K562 (cell line): Measurements from ENCODE around the gene CUL9. TPM values are rescaled to one million over a fixed set of nuclear protein-coding genes. Genes with fewer than 3 reads are reported as not detected.

Source experiments
- ATAC-seq: fragments of 200-7000 bp; cut with Tn5 transposase; 3 replicates; pipeline ENCODE4 v1.9.1; 2020; ENCODE audit warnings: moderate library complexity
- BruUV-seq: library from RNA; stranded (reverse); fragments of 400-500 nt; replicated peaks from 2 replicates; lab custom pipeline; 2021; lab: Mats Ljungman, UMichigan
- CTCF ChIA-PET: fragments of 300-600 bp; formaldehyde crosslinking; extraction: SDS; loops from one replicate; lab custom pipeline; 2021; ENCODE audit warnings: low intra/inter-chr PET ratio; lab: Yijun Ruan, JAX
- POLR2A ChIA-PET: fragments of 300-600, 350-650 bp; sonication (Branson Sonifier 250); formaldehyde crosslinking; extraction: SDS; loops from one replicate; lab custom pipeline; 2021; ENCODE audit warnings: antibody characterized with exemption, inconsistent platforms; lab: Yijun Ruan, JAX
- DNase-seq, 4 experiments: peaks; one replicate each; pipeline versions ENCODE4 v3.0.0 to v3.0.0-alpha.2; 2011 to 2018; ENCODE audit warnings: low spot score in 3 of 4, mixed read lengths in 3 of 4; ENCODE audit errors: extremely low read depth in 1 of 4
- FAIRE-seq: peaks from 2 replicates; lab custom pipeline; 2011; peaks lifted over from hg19 to GRCh38; lab: Jason Lieb, UNC
- H2AFZ ChIP-seq: 2 replicates; pipeline ENCODE4 v1.6.0; 2011; ENCODE audit warnings: low read depth, low read length, control low read depth, inconsistent platforms
- H3K27ac ChIP-seq: fragments of 200-600 bp; 3 replicates; pipeline ENCODE4 v1.8.0; 2011; ENCODE audit warnings: low read depth, mild to moderate bottlenecking, control low read depth, inconsistent platforms, low read length, moderate library complexity, mixed read lengths; ENCODE audit errors: extremely low read depth
- H3K27me3 ChIP-seq, 2 experiments: fragments of 300-600 bp in 1 of 2; 2 replicates in 1 of 2; 3 replicates in 1 of 2; pipeline versions ENCODE4 v1.6.0 to v1.8.0; 2011; ENCODE audit warnings: inconsistent platforms in 2 of 2, low read length in 2 of 2, mild to moderate bottlenecking in 1 of 2, mixed read lengths in 1 of 2, moderate library complexity in 1 of 2; ENCODE audit not compliant: control insufficient read depth in 2 of 2, insufficient read depth in 2 of 2
- H3K36me3 ChIP-seq: fragments of 300-600 bp; 3 replicates; pipeline ENCODE4 v1.8.0; 2011; ENCODE audit warnings: mild to moderate bottlenecking, low read length, inconsistent platforms; ENCODE audit not compliant: control insufficient read depth, insufficient read depth
- H3K4me1 ChIP-seq, 2 experiments: fragments of 200-600 bp in 1 of 2; replicated peaks in 1 of 2; 2 replicates in 1 of 2; 3 replicates in 1 of 2; pipeline versions ENCODE4 v1.5.1 to v1.8.0; 2011; ENCODE audit warnings: inconsistent platforms in 2 of 2, low read length in 2 of 2, mild to moderate bottlenecking in 1 of 2, mixed read lengths in 1 of 2, moderate library complexity in 1 of 2; ENCODE audit not compliant: control insufficient read depth in 2 of 2, insufficient read depth in 2 of 2
- H3K4me2 ChIP-seq: 2 replicates; pipeline ENCODE4 v1.6.1; 2011; ENCODE audit warnings: low read length, control low read depth, inconsistent platforms, mixed read lengths; ENCODE audit not compliant: insufficient read depth
- H3K4me3 ChIP-seq: fragments of 200-600 bp; sonication (generic), shearing (Covaris generic); 2 replicates; pipeline ENCODE4 v1.5.1; 2016; ENCODE audit warnings: control low read depth, inconsistent platforms
- H3K79me2 ChIP-seq: fragments of 200-600 bp; 3 replicates; pipeline ENCODE4 v1.8.0; 2011; ENCODE audit warnings: low read length, inconsistent platforms; ENCODE audit not compliant: control insufficient read depth, insufficient read depth
- H3K9ac ChIP-seq, 2 experiments: 2 replicates each; pipeline versions ENCODE4 v1.6.0 to v1.6.1; 2011; ENCODE audit warnings: low read depth in 2 of 2, low read length in 2 of 2, control low read depth in 1 of 2, inconsistent platforms in 1 of 2, mild to moderate bottlenecking in 1 of 2, mixed read lengths in 1 of 2; ENCODE audit not compliant: insufficient read depth in 1 of 2
- H3K9me1 ChIP-seq: one replicate; pipeline ENCODE4 v1.6.0; 2011; ENCODE audit warnings: inconsistent platforms, mild to moderate bottlenecking, low read length, moderate library complexity; ENCODE audit not compliant: control insufficient read depth, insufficient read depth
- H3K9me3 ChIP-seq: replicated peaks from 2 replicates; pipeline ENCODE4 v1.5.1; 2011; ENCODE audit warnings: low read depth, low read length, inconsistent platforms; ENCODE audit not compliant: control insufficient read depth, insufficient read depth
- H4K20me1 ChIP-seq: replicated peaks from 2 replicates; pipeline ENCODE4 v1.6.1; 2011; ENCODE audit warnings: low read length, inconsistent platforms, mixed read lengths; ENCODE audit not compliant: control insufficient read depth, insufficient read depth
- GABPB2 ChIP-seq: fragments of 250-450 bp; sonication (Bioruptor Pico); conservative IDR thresholded peaks from 2 replicates; pipeline ENCODE4 v1.5.1; 2021; ENCODE audit warnings: mild to moderate bottlenecking
- MECOM ChIP-seq: fragments of 250-450 bp; sonication (Bioruptor Pico); IDR thresholded peaks from 2 replicates; pipeline ENCODE4 v1.8.0; 2022; ENCODE audit warnings: inconsistent platforms
- NR2C2 ChIP-seq, 2 experiments: fragments of 200-800 bp in 1 of 2; sonication (Bioruptor generic) in 1 of 2; sonication (generic) in 1 of 2; formaldehyde crosslinking in 1 of 2; IDR thresholded peaks; 2 replicates each; pipeline versions ENCODE4 v1.6.1 to v1.8.0; 2016 to 2022; ENCODE audit warnings: mild to moderate bottlenecking in 1 of 2, missing compliant biosample characterization in 1 of 2, missing genetic modification characterization in 1 of 2, missing genetic modification reagents in 1 of 2
- in situ Hi-C: fragments of 300-500 bp; cut with MboI; formaldehyde crosslinking; loops from 4 replicates; pipeline ENCODE4 v1.15.0; 2018; ENCODE audit warnings: inconsistent platforms, mixed read lengths
- intact Hi-C: fragments of 100-400 bp; cut with micrococcal nuclease; formaldehyde crosslinking; loops from 2 replicates; pipeline ENCODE4 v1.14.2; 2022
- polyA plus RNA-seq, 8 experiments: library from polyadenylated mRNA; depleted of rRNA in 4 of 8; stranded (reverse) in 5 of 8; unstranded in 3 of 8; fragments of >200 nt; fragmentation: Nextera tagmentation in 2 of 8; fragmentation: Illumina TruSeq in 1 of 8; extraction: Ambion mirVana in 2 of 8; extraction: Trizol in 1 of 8; gene quantifications; 2 replicates each; pipeline versions ENCODE4 v1.2.1 to v1.2.3, GENCODE V29; 2011 to 2014; ENCODE audit warnings: inconsistent platforms in 1 of 8, missing spikeins in 1 of 8
- total RNA-seq, 7 experiments: library from RNA; depleted of rRNA in 6 of 7; stranded (reverse); fragments of >200 nt in 6 of 7; fragmentation: Illumina TruSeq in 2 of 7; extraction: Trizol in 2 of 7; gene quantifications; 2 replicates each; pipeline versions ENCODE4 v1.2.1 to v1.2.3, GENCODE V29; 2011 to 2021; ENCODE audit warnings: low replicate concordance in 1 of 7
- TF ChIP-seq, protein P1 (sequence below): fragments of 450-650 bp; IDR thresholded peaks from 2 replicates; pipeline ENCODE4 v1.6.1; 2016; ENCODE audit warnings: missing biosample characterization, missing genetic modification characterization
- TF ChIP-seq, protein P2 (sequence below): fragments of 250-450 bp; sonication (Bioruptor Pico); IDR thresholded peaks from 2 replicates; pipeline ENCODE4 v1.4.0; 2020
- TF ChIP-seq, protein P3 (sequence below): sonication (generic); formaldehyde crosslinking; IDR thresholded peaks from 2 replicates; pipeline ENCODE4 v1.8.0; 2022; ENCODE audit warnings: mild to moderate bottlenecking, low read depth, missing genetic modification reagents

The CUL9 gene
- total and polyA plus RNA-seq, 9 of the 15 experiments (the other 6 are each of a cell fraction or from before 2014, with no cell fraction given) = 0.50 to 20.7 (median 6.6) TPM

DNA sequence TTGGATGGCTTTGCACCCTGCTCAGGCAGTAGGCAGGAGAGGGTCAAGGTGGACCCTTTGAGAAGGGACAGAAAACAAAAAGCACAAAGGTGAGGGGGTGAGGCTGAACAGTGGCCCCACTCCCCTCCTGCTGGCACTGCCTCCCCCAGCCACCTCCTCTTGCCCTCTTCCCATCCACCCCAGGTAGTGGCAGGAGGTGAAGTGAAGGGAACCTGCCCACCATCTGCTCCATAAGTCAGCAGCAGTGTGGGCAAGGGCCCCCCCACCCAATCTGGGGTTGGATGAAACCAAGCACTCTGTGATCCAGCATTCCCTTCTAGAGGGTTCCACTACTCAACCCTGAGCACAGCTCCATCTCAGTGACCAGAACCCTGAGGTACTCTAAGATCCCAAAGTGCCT lies 89.9 kb downstream of the CUL9 start:
- intact Hi-C loops (no loop called here), in situ Hi-C loops (loop anchor here (5.0 kb wide), 1 partner anchor 60 kb away; no protein-coding TSS in a partner anchor)
- Histone ChIP-seq H3K36me3 (no peaks in the 10 kb centered on the region), H3K4me3 (no peak overlapping the region), H3K4me1 (peaks cover 27 to 54% of the 10 kb centered on the region in 2 experiments), H3K27ac (no peak overlapping the region), H3K9ac (no peak overlapping the region), H3K79me2 (no peaks in the 10 kb centered on the region), H2AFZ (no peak overlapping the region), H3K9me1 (no peaks in the 10 kb centered on the region), H3K4me2 (no peak overlapping the region), H3K9me3 (no peaks in the 10 kb centered on the region), H4K20me1 (0 out of 2 replicates have a peak, but pooled peaks cover 6% of the 10 kb centered on the region), H3K27me3 (peaks cover 21 to 43% of the 10 kb centered on the region in 2 experiments)
- no TSS peak for BruUV-seq
- FAIRE-seq (no peak), ATAC-seq (no peak), DNase-seq (no peak)
- POLR2A ChIA-PET = interaction anchor here (0.7 to 1.4 kb wide), 3 partner anchors 9 to 239 kb away, joined by 3 to 4 read pairs (median 3); no protein-coding TSS in a partner anchor
- CTCF ChIA-PET = interaction anchor here (0.6 kb wide), 2 partner anchors 100 to 263 kb away, joined by 3 to 4 read pairs; no protein-coding TSS in a partner anchor
- TF ChIP-seq, protein P1, sequence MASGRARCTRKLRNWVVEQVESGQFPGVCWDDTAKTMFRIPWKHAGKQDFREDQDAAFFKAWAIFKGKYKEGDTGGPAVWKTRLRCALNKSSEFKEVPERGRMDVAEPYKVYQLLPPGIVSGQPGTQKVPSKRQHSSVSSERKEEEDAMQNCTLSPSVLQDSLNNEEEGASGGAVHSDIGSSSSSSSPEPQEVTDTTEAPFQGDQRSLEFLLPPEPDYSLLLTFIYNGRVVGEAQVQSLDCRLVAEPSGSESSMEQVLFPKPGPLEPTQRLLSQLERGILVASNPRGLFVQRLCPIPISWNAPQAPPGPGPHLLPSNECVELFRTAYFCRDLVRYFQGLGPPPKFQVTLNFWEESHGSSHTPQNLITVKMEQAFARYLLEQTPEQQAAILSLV (tag) = no peak
- TF ChIP-seq, protein P2, sequence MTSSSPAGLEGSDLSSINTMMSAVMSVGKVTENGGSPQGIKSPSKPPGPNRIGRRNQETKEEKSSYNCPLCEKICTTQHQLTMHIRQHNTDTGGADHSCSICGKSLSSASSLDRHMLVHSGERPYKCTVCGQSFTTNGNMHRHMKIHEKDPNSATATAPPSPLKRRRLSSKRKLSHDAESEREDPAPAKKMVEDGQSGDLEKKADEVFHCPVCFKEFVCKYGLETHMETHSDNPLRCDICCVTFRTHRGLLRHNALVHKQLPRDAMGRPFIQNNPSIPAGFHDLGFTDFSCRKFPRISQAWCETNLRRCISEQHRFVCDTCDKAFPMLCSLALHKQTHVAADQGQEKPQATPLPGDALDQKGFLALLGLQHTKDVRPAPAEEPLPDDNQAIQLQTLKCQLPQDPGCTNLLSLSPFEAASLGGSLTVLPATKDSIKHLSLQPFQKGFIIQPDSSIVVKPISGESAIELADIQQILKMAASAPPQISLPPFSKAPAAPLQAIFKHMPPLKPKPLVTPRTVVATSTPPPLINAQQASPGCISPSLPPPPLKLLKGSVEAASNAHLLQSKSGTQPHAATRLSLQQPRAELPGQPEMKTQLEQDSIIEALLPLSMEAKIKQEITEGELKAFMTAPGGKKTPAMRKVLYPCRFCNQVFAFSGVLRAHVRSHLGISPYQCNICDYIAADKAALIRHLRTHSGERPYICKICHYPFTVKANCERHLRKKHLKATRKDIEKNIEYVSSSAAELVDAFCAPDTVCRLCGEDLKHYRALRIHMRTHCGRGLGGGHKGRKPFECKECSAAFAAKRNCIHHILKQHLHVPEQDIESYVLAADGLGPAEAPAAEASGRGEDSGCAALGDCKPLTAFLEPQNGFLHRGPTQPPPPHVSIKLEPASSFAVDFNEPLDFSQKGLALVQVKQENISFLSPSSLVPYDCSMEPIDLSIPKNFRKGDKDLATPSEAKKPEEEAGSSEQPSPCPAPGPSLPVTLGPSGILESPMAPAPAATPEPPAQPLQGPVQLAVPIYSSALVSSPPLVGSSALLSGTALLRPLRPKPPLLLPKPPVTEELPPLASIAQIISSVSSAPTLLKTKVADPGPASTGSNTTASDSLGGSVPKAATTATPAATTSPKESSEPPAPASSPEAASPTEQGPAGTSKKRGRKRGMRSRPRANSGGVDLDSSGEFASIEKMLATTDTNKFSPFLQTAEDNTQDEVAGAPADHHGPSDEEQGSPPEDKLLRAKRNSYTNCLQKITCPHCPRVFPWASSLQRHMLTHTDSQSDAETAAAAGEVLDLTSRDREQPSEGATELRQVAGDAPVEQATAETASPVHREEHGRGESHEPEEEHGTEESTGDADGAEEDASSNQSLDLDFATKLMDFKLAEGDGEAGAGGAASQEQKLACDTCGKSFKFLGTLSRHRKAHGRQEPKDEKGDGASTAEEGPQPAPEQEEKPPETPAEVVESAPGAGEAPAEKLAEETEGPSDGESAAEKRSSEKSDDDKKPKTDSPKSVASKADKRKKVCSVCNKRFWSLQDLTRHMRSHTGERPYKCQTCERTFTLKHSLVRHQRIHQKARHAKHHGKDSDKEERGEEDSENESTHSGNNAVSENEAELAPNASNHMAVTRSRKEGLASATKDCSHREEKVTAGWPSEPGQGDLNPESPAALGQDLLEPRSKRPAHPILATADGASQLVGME (CRISPR knock-in tag) = no peak
- TF ChIP-seq, protein P3, sequence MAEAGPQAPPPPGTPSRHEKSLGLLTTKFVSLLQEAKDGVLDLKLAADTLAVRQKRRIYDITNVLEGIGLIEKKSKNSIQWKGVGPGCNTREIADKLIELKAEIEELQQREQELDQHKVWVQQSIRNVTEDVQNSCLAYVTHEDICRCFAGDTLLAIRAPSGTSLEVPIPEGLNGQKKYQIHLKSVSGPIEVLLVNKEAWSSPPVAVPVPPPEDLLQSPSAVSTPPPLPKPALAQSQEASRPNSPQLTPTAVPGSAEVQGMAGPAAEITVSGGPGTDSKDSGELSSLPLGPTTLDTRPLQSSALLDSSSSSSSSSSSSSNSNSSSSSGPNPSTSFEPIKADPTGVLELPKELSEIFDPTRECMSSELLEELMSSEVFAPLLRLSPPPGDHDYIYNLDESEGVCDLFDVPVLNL (CRISPR knock-in tag) = no peak
- TF ChIP-seq NR2C2 (CRISPR knock-in tag; IDR thresholded peaks at IDR 0.05) (no peak), NR2C2 (tag; IDR thresholded peaks at IDR 0.05) (no peak), MECOM (CRISPR knock-in tag) (no peak), GABPB2 (no peak)
